Kidney (tissue), 14 donors: ENCODE data around the gene PNLDC1. TPM values are rescaled to one million over a fixed set of nuclear protein-coding genes. Genes with fewer than 3 reads are reported as not detected.

Experiments
- DNase-seq, 5 donors: peaks; one replicate each; pipeline ENCODE4 v3.0.0-alpha.2; 2013 to 2020
- FAIRE-seq: peaks from 2 replicates; lab custom pipeline; 2012; peaks lifted over from hg19 to GRCh38; lab: Jason Lieb, UNC
- H3K27ac ChIP-seq, 2 donors: one replicate each; pipeline ENCODE4 v1.7.0; 2013; ENCODE audit warnings: low read depth in 2 of 2, low read length in 2 of 2, inconsistent platforms in 1 of 2
- H3K27me3 ChIP-seq: one replicate; pipeline ENCODE4 v1.7.1; 2013; ENCODE audit warnings: low read length, inconsistent platforms; ENCODE audit not compliant: control insufficient read depth, insufficient read depth
- H3K36me3 ChIP-seq, 3 donors: one replicate each; pipeline versions ENCODE4 v1.7.0 to v1.7.1; 2013; ENCODE audit warnings: low read length in 3 of 3, control low read depth in 1 of 3, inconsistent platforms in 1 of 3; ENCODE audit not compliant: insufficient read depth in 3 of 3, control insufficient read depth in 2 of 3
- H3K4me1 ChIP-seq, 3 donors: one replicate each; pipeline versions ENCODE4 v1.7.0 to v1.7.1; 2013; ENCODE audit warnings: low read length in 3 of 3, inconsistent platforms in 1 of 3, low read depth in 1 of 3; ENCODE audit not compliant: control insufficient read depth in 2 of 3, insufficient read depth in 2 of 3
- H3K4me3 ChIP-seq, 3 donors: one replicate each; pipeline versions ENCODE4 v1.7.0 to v1.8.1; 2013; ENCODE audit warnings: low read length in 3 of 3, control low read depth in 1 of 3, inconsistent platforms in 1 of 3
- H3K9ac ChIP-seq, 3 donors: one replicate each; pipeline versions ENCODE4 v1.7.0 to v1.7.1; 2013; ENCODE audit warnings: low read length in 3 of 3, control low read depth in 1 of 3, inconsistent platforms in 1 of 3
- H3K9me3 ChIP-seq, 3 donors: one replicate each; pipeline versions ENCODE4 v1.7.0 to v1.7.1; 2013; ENCODE audit warnings: low read length in 3 of 3, control low read depth in 1 of 3, inconsistent platforms in 1 of 3; ENCODE audit not compliant: control insufficient read depth in 2 of 3, insufficient read depth in 1 of 3
- intact Hi-C: fragments of 100-400 bp; cut with DNase I; formaldehyde crosslinking; loops from one replicate; pipeline ENCODE4 v1.11.1; 2022
- polyA plus RNA-seq: library from polyadenylated mRNA; stranded (reverse); fragments of 350-450 nt; fragmentation: Illumina TruSeq; extraction: RNeasy Lipid Tissue Mini Kit (QIAGEN cat#74804); gene quantifications from one replicate; pipeline ENCODE4 v1.2.3, GENCODE V29; 2014; ENCODE audit warnings: low read depth, low replicate concordance; ENCODE audit not compliant: insufficient read depth
- total RNA-seq: library from RNA; stranded (reverse); fragmentation: NEBNext Ultra II Directional; extraction: Animal tissue kit (Norgen Biotek cat#: 25700); gene quantifications from one replicate; pipeline ENCODE4 v1.2.1, GENCODE V29; 2021
- TF ChIP-seq, protein P1 (sequence below): IDR thresholded peaks from 3 replicates; pipeline ENCODE4 v1.5.1; 2012; ENCODE audit warnings: mild to moderate bottlenecking, moderate library complexity, borderline replicate concordance; ENCODE audit not compliant: insufficient read depth; ENCODE audit errors: extremely low read depth
- donor health status: control.
- donor health status: control.
- donor health status: control.
- donor health status: control.
- donor health status: control.
- donor health status: DM: yes; HTN: yes; CAD: no.
- donor health status: Normal renal cell carcinoma (clear cell type).

The PNLDC1 gene
- total and polyA plus RNA-seq, 2 donors from 2014 or later: 0.34 TPM; not detected in 1

DNA sequence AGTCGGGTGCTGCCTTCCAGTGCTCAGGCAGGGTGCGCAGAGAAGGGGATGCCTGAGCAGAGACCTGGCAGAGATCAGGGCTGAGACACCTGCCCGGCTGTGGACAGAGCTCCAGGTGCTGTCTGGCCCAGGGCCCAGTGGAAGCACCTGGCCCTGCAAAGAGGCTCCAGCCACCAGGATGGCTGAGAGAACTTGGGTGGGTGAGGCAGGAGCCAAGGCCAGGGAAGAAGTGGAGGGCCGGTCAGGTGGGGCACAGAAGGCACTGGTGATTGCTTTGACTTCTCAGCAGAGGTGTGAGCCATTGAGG lies 31.2 kb downstream of the PNLDC1 start:
- TF ChIP-seq, protein P1, sequence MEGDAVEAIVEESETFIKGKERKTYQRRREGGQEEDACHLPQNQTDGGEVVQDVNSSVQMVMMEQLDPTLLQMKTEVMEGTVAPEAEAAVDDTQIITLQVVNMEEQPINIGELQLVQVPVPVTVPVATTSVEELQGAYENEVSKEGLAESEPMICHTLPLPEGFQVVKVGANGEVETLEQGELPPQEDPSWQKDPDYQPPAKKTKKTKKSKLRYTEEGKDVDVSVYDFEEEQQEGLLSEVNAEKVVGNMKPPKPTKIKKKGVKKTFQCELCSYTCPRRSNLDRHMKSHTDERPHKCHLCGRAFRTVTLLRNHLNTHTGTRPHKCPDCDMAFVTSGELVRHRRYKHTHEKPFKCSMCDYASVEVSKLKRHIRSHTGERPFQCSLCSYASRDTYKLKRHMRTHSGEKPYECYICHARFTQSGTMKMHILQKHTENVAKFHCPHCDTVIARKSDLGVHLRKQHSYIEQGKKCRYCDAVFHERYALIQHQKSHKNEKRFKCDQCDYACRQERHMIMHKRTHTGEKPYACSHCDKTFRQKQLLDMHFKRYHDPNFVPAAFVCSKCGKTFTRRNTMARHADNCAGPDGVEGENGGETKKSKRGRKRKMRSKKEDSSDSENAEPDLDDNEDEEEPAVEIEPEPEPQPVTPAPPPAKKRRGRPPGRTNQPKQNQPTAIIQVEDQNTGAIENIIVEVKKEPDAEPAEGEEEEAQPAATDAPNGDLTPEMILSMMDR: no peak
- Histone ChIP-seq H3K4me3 (no peak overlapping the region), H3K36me3 (no peaks in the 10 kb centered on the region), H3K27me3 (no peaks in the 10 kb centered on the region), H3K9ac (no peak overlapping the region), H3K27ac (no peak overlapping the region), H3K4me1 (no peaks in the 10 kb centered on the region), H3K9me3 (no peaks in the 10 kb centered on the region)
- intact Hi-C loops: no loop called here
- FAIRE-seq (no peak), DNase-seq (no peak)

GRCh38 chr6:159832946-159833345 lies 32.9 kb downstream of the PNLDC1 start:
- no peaks in the 10 kb centered on the region for H3K27me3 ChIP-seq
- DNase-seq: no peak
- H3K9me3 ChIP-seq: no peaks in the 10 kb centered on the region
- no peaks in the 10 kb centered on the region for H3K36me3 ChIP-seq
- no peak overlapping the region for H3K9ac ChIP-seq
- TF ChIP-seq, protein P1: no peak
- no peak overlapping the region for H3K4me3 ChIP-seq
- H3K27ac ChIP-seq: no peak overlapping the region
- H3K4me1 ChIP-seq: no peaks in the 10 kb centered on the region
- FAIRE-seq: no peak
- intact Hi-C loops: no loop called here

- TF ChIP-seq, protein P1: no peak
- Histone ChIP-seq H3K4me3 (no peak overlapping the region), H3K4me1 (no peaks in the 10 kb centered on the region), H3K27me3 (no peaks in the 10 kb centered on the region), H3K9ac (no peak overlapping the region), H3K9me3 (no peaks in the 10 kb centered on the region), H3K36me3 (no peaks in the 10 kb centered on the region), H3K27ac (no peak overlapping the region)
- FAIRE-seq (no peak), DNase-seq (no peak)
- intact Hi-C loops: no loop called here
These were observed 33.5 kb downstream of the PNLDC1 start for GRCh38 chr6:159833556-159833955.

DNA sequence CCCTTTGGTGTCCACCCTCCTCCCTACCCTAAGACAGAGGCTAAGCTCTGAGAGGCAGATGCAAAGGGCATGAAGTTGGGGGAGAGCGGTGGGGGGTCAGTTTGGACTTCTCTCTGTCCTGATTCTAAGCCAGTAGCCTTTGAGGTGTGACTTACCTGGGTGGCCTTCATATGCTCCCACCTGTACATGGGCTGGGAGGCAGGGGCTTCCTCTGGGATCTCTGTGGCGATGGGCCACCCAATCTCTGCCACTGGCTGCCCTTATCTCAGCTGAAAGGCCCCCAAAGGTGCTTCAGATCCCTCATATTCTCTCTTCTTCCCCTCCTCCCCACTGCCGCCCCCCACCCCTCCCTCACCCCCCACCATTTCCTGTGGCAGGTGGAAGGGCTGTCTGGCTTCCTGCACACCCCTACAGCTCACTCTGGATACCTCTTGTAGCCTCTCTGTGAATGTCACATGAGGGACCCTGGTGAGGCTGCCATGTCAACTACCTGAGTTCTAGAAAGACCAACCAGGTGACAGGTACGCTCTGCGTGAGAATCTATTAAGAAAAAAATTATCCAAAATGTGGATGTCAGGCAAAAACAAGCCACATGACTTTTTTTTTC lies 34.0 kb downstream of the PNLDC1 start:
- H3K9ac ChIP-seq: no peak overlapping the region
- no peaks in the 10 kb centered on the region for H3K4me1 ChIP-seq
- H3K9me3 ChIP-seq: no peaks in the 10 kb centered on the region
- no peak overlapping the region for H3K27ac ChIP-seq
- no peaks in the 10 kb centered on the region for H3K36me3 ChIP-seq
- DNase-seq: no peak
- no peaks in the 10 kb centered on the region for H3K27me3 ChIP-seq
- TF ChIP-seq, protein P1: no peak
- intact Hi-C loops: no loop called here
- FAIRE-seq: no peak
- H3K4me3 ChIP-seq: no peak overlapping the region
